Measurements from ENCODE around the gene QKI. TPM values are rescaled to one million over a fixed set of nuclear protein-coding genes. Genes with fewer than 3 reads are reported as not detected.

The QKI gene
- total and polyA plus RNA-seq, 3 experiments from 2014 or later, result 27.5 to 58.8 (median 56.5) TPM

- Histone ChIP-seq H3K36me3 (ENCODE audit: insufficient read depth, low read length) (no peaks in the 10 kb centered on the region), H3K27me3 (ENCODE audit: insufficient read depth, low read length, poor library complexity, severe bottlenecking) (no peaks in the 10 kb centered on the region), H3K27ac (ENCODE audit: low read depth, low read length) (no peak overlapping the region), H3K4me3 (ENCODE audit: low read length) (no peak overlapping the region), H3K4me1 (ENCODE audit: insufficient read depth, low read length) (no peaks in the 10 kb centered on the region), H3K9me3 (ENCODE audit: low read length) (no peaks in the 10 kb centered on the region)
- no peak for DNase-seq
- peaks cover 0 to 2% (median 0%) of the 10 kb centered on the region in 3 donors for H3K36me3 Mint-ChIP-seq
- no peaks in the 10 kb centered on the region for H3K27me3 Mint-ChIP-seq
- ChIA-PET POLR2A (no interaction called here), CTCF (no interaction called here)
- no peak overlapping the region for H3K27ac Mint-ChIP-seq
- no peaks in the 10 kb centered on the region for H3K9me3 Mint-ChIP-seq
- H3K4me3 Mint-ChIP-seq, result no peak overlapping the region
- peaks cover 38 to 70% (median 39%) of the 10 kb centered on the region in 3 donors for H3K4me1 Mint-ChIP-seq
These were observed 106.4 kb downstream of the QKI start for GRCh38 chr6:163520956-163521355.

GRCh38 chr6:163522033-163522432 is 107.5 kb downstream of the QKI start:
- H3K9me3 ChIP-seq (ENCODE audit: low read length), result no peaks in the 10 kb centered on the region
- no peak overlapping the region for H3K4me3 ChIP-seq (ENCODE audit: low read length)
- Mint-ChIP-seq H3K4me1 (peaks cover 39 to 73% (median 46%) of the 10 kb centered on the region in 3 donors), H3K4me3 (no peak overlapping the region), H3K27me3 (no peaks in the 10 kb centered on the region), H3K27ac (no peak overlapping the region), H3K9me3 (no peaks in the 10 kb centered on the region), H3K36me3 (peaks cover 0 to 2% (median 0%) of the 10 kb centered on the region in 3 donors)
- ChIA-PET POLR2A (no interaction called here), CTCF (no interaction called here)
- DNase-seq, result no peak
- no peaks in the 10 kb centered on the region for H3K4me1 ChIP-seq (ENCODE audit: insufficient read depth, low read length)
- no peaks in the 10 kb centered on the region for H3K36me3 ChIP-seq (ENCODE audit: insufficient read depth, low read length)
- no peak overlapping the region for H3K27ac ChIP-seq (ENCODE audit: low read depth, low read length)
- H3K27me3 ChIP-seq (ENCODE audit: insufficient read depth, low read length, poor library complexity, severe bottlenecking), result no peaks in the 10 kb centered on the region

GRCh38 chr6:163525926-163526325 is 111.4 kb downstream of the QKI start:
- Histone ChIP-seq H3K9me3 (ENCODE audit: low read length) (no peaks in the 10 kb centered on the region), H3K36me3 (ENCODE audit: insufficient read depth, low read length) (no peaks in the 10 kb centered on the region), H3K27ac (ENCODE audit: low read depth, low read length) (no peak overlapping the region), H3K4me1 (ENCODE audit: insufficient read depth, low read length) (peaks cover 4% of the 10 kb centered on the region), H3K27me3 (ENCODE audit: insufficient read depth, low read length, poor library complexity, severe bottlenecking) (no peaks in the 10 kb centered on the region), H3K4me3 (ENCODE audit: low read length) (no peak overlapping the region)
- Mint-ChIP-seq H3K4me1 (peaks cover 39 to 72% (median 53%) of the 10 kb centered on the region in 3 donors), H3K27ac (peak overlapping the region in 2 of 8 donors; percentile 6 to 8), H3K9me3 (no peaks in the 10 kb centered on the region), H3K4me3 (no peak overlapping the region), H3K36me3 (peaks cover 0 to 2% (median 0%) of the 10 kb centered on the region in 3 donors), H3K27me3 (no peaks in the 10 kb centered on the region)
- POLR2A ChIA-PET, result no interaction called here
- CTCF ChIA-PET, result no interaction called here
- no peak for DNase-seq

- Mint-ChIP-seq H3K9me3 (no peaks in the 10 kb centered on the region), H3K27ac (no peak overlapping the region), H3K4me3 (no peak overlapping the region), H3K27me3 (no peaks in the 10 kb centered on the region), H3K36me3 (peaks cover 0 to 2% (median 0%) of the 10 kb centered on the region in 3 donors), H3K4me1 (peaks cover 42 to 72% (median 57%) of the 10 kb centered on the region in 3 donors)
- POLR2A ChIA-PET, result no interaction called here
- no peak overlapping the region for H3K4me3 ChIP-seq (ENCODE audit: low read length)
- H3K27me3 ChIP-seq (ENCODE audit: insufficient read depth, low read length, poor library complexity, severe bottlenecking), result no peaks in the 10 kb centered on the region
- H3K36me3 ChIP-seq (ENCODE audit: insufficient read depth, low read length), result no peaks in the 10 kb centered on the region
- DNase-seq, result no peak
- CTCF ChIA-PET, result no interaction called here
- H3K27ac ChIP-seq (ENCODE audit: low read depth, low read length), result no peak overlapping the region
- H3K4me1 ChIP-seq (ENCODE audit: insufficient read depth, low read length), result peaks cover 4% of the 10 kb centered on the region
- H3K9me3 ChIP-seq (ENCODE audit: low read length), result no peaks in the 10 kb centered on the region
These were observed 111.8 kb downstream of the QKI start for GRCh38 chr6:163526346-163526745.

- peaks cover 4% of the 10 kb centered on the region for H3K4me1 ChIP-seq (ENCODE audit: insufficient read depth, low read length)
- DNase-seq, result no peak
- no peaks in the 10 kb centered on the region for H3K27me3 ChIP-seq (ENCODE audit: insufficient read depth, low read length, poor library complexity, severe bottlenecking)
- Mint-ChIP-seq H3K36me3 (peaks cover 0 to 2% (median 2%) of the 10 kb centered on the region in 3 donors), H3K27ac (no peak overlapping the region), H3K9me3 (no peaks in the 10 kb centered on the region), H3K4me1 (peaks cover 43 to 71% (median 64%) of the 10 kb centered on the region in 3 donors), H3K27me3 (no peaks in the 10 kb centered on the region), H3K4me3 (no peak overlapping the region)
- H3K4me3 ChIP-seq (ENCODE audit: low read length), result no peak overlapping the region
- H3K27ac ChIP-seq (ENCODE audit: low read depth, low read length), result no peak overlapping the region
- H3K9me3 ChIP-seq (ENCODE audit: low read length), result no peaks in the 10 kb centered on the region
- POLR2A ChIA-PET, result no interaction called here
- CTCF ChIA-PET, result no interaction called here
- no peaks in the 10 kb centered on the region for H3K36me3 ChIP-seq (ENCODE audit: insufficient read depth, low read length)
These were observed 112.8 kb downstream of the QKI start for GRCh38 chr6:163527291-163527690.

- Mint-ChIP-seq H3K27me3 (no peaks in the 10 kb centered on the region), H3K27ac (peak overlapping the region in 1 of 8 donors; percentile 29), H3K4me1 (peaks cover 40 to 71% (median 62%) of the 10 kb centered on the region in 3 donors), H3K36me3 (peaks cover 0 to 3% (median 2%) of the 10 kb centered on the region in 3 donors), H3K9me3 (no peaks in the 10 kb centered on the region), H3K4me3 (no peak overlapping the region)
- Histone ChIP-seq H3K27ac (ENCODE audit: low read depth, low read length) (no peak overlapping the region), H3K4me1 (ENCODE audit: insufficient read depth, low read length) (peaks cover 4% of the 10 kb centered on the region), H3K27me3 (ENCODE audit: insufficient read depth, low read length, poor library complexity, severe bottlenecking) (no peaks in the 10 kb centered on the region), H3K4me3 (ENCODE audit: low read length) (no peak overlapping the region), H3K36me3 (ENCODE audit: insufficient read depth, low read length) (no peaks in the 10 kb centered on the region), H3K9me3 (ENCODE audit: low read length) (no peaks in the 10 kb centered on the region)
- ChIA-PET CTCF (no interaction called here), POLR2A (no interaction called here)
- DNase-seq, result no peak
These were observed 115.1 kb downstream of the QKI start for GRCh38 chr6:163529605-163530004.

- Mint-ChIP-seq H3K36me3 (peaks cover 0 to 5% (median 4%) of the 10 kb centered on the region in 3 donors), H3K4me3 (no peak overlapping the region), H3K4me1 (peaks cover 39 to 68% (median 62%) of the 10 kb centered on the region in 3 donors), H3K27ac (no peak overlapping the region), H3K9me3 (no peaks in the 10 kb centered on the region), H3K27me3 (no peaks in the 10 kb centered on the region)
- Histone ChIP-seq H3K9me3 (ENCODE audit: low read length) (no peaks in the 10 kb centered on the region), H3K36me3 (ENCODE audit: insufficient read depth, low read length) (no peaks in the 10 kb centered on the region), H3K4me1 (ENCODE audit: insufficient read depth, low read length) (peaks cover 4% of the 10 kb centered on the region), H3K27me3 (ENCODE audit: insufficient read depth, low read length, poor library complexity, severe bottlenecking) (no peaks in the 10 kb centered on the region), H3K27ac (ENCODE audit: low read depth, low read length) (no peak overlapping the region), H3K4me3 (ENCODE audit: low read length) (no peak overlapping the region)
- DNase-seq, result no peak
- CTCF ChIA-PET, result no interaction called here
- POLR2A ChIA-PET, result no interaction called here
These were observed 115.9 kb downstream of the QKI start for GRCh38 chr6:163530406-163530805.

GRCh38 chr6:163531122-163531521 is 116.6 kb downstream of the QKI start:
- CTCF ChIA-PET, result no interaction called here
- POLR2A ChIA-PET, result no interaction called here
- Histone ChIP-seq H3K36me3 (ENCODE audit: insufficient read depth, low read length) (no peaks in the 10 kb centered on the region), H3K4me1 (ENCODE audit: insufficient read depth, low read length) (peaks cover 4% of the 10 kb centered on the region), H3K9me3 (ENCODE audit: low read length) (no peaks in the 10 kb centered on the region), H3K27ac (ENCODE audit: low read depth, low read length) (no peak overlapping the region), H3K4me3 (ENCODE audit: low read length) (no peak overlapping the region), H3K27me3 (ENCODE audit: insufficient read depth, low read length, poor library complexity, severe bottlenecking) (no peaks in the 10 kb centered on the region)
- H3K9me3 Mint-ChIP-seq, result no peaks in the 10 kb centered on the region
- H3K4me3 Mint-ChIP-seq, result no peak overlapping the region
- DNase-seq, result no peak
- H3K4me1 Mint-ChIP-seq, result peaks cover 37 to 63% (median 57%) of the 10 kb centered on the region in 3 donors
- no peaks in the 10 kb centered on the region for H3K27me3 Mint-ChIP-seq
- H3K36me3 Mint-ChIP-seq, result peaks cover 0 to 5% (median 4%) of the 10 kb centered on the region in 3 donors
- H3K27ac Mint-ChIP-seq, result peak overlapping the region in 3 of 8 donors; percentile 16 to 38 (median 26)

Data from CD8-positive, alpha-beta memory T cell (primary cell).